GM10847 (cell line): ENCODE measurements around the gene EHD3.

ENCODE experiments used
- POLR2A ChIP-seq: IDR thresholded peaks from 2 replicates; pipeline ENCODE4 v1.6.1; 2011; ENCODE audit not compliant: insufficient read length; ENCODE audit errors: extremely low read depth

EHD3 gene

GRCh38 chr2:31255911-31256571, 22.1 kb downstream of the EHD3 start:
- TF ChIP-seq POLR2A: no peak

GRCh38 chr2:31256611-31257382, 22.8 kb downstream of the EHD3 start:
- TF ChIP-seq POLR2A: no peak

GRCh38 chr2:31258351-31258750, 24.4 kb downstream of the EHD3 start:
- no peak for TF ChIP-seq POLR2A

- TF ChIP-seq POLR2A: no peak
Measured at GRCh38 chr2:31259075-31259474, 25.1 kb downstream of the EHD3 start.

- no peak for TF ChIP-seq POLR2A
Measured at GRCh38 chr2:31260870-31261269, 26.9 kb downstream of the EHD3 start.

GRCh38 chr2:31263636-31264190, 29.8 kb downstream of the EHD3 start:
- no peak for TF ChIP-seq POLR2A

GRCh38 chr2:31265234-31265633, 31.3 kb downstream of the EHD3 start:
- no peak for TF ChIP-seq POLR2A

GRCh38 chr2:31266804-31267203, 32.9 kb downstream of the EHD3 start:
- no peak for TF ChIP-seq POLR2A

GRCh38 chr2:31267437-31268120, 33.6 kb downstream of the EHD3 start:
- TF ChIP-seq POLR2A: no peak

GRCh38 chr2:31268344-31268743, 34.4 kb downstream of the EHD3 start:
- no peak for TF ChIP-seq POLR2A

GRCh38 chr2:31269087-31269486, 35.1 kb downstream of the EHD3 start:
- TF ChIP-seq POLR2A: no peak

- TF ChIP-seq POLR2A: no peak
Measured at GRCh38 chr2:31270131-31270530, 36.2 kb downstream of the EHD3 start.

GRCh38 chr2:31270822-31271231, 36.9 kb downstream of the EHD3 start:
- TF ChIP-seq POLR2A: no peak

GRCh38 chr2:31271851-31272267, 37.9 kb downstream of the EHD3 start:
- no peak for TF ChIP-seq POLR2A

- no peak for TF ChIP-seq POLR2A
Measured at GRCh38 chr2:31274401-31275075, 40.6 kb downstream of the EHD3 start.
